ENCODE results near the gene IARS1.

GRCh38 chr9:92333282-92333634 lies 39.8 kb upstream of the IARS1 start:
- TF ChIP-seq CTCF (conservative IDR thresholded peaks at IDR 0.05; ENCODE audit: low read depth in 2 of 2) (no peak), EZH2phosphoT487 (IDR thresholded peaks at IDR 0.05; ENCODE audit: unreplicated experiment) (no peak), POLR2AphosphoS5 (IDR thresholded peaks at IDR 0.05; ENCODE audit: low read depth) (no peak), EZH2 (IDR thresholded peaks at IDR 0.05; ENCODE audit: low read depth, unreplicated experiment) (no peak), STAT1 (IDR thresholded peaks at IDR 0.05; ENCODE audit: unreplicated experiment) (no peak)

Data from GM23338 (cell line).